ENCODE results near the gene ITSN2. TPM values are rescaled to one million over a fixed set of nuclear protein-coding genes. Genes with fewer than 3 reads are reported as not detected.

The ITSN2 gene
- total and polyA plus RNA-seq, 2 of the 8 experiments (the other 6 are each of a cell fraction or from before 2014, with no cell fraction given): 9.3 to 17.0 TPM

- Histone ChIP-seq H3K18ac (ENCODE audit: extremely low read depth, low read length) (no peak overlapping the region), H3K27ac (ENCODE audit: low read depth, low read length) (no peak overlapping the region), H3K4me1 (replicated peaks in 1 of 4; ENCODE audit: control insufficient read depth in 3 of 4, insufficient read depth in 4 of 4, low read length in 3 of 4) (no peaks in the 10 kb centered on the region; a peak in 1 of 7 replicates), H3K56ac (replicated peaks; ENCODE audit: insufficient read length, low read depth, low read length) (no peak overlapping the region), H3K14ac (ENCODE audit: insufficient read length) (no peak overlapping the region), H3K36me3 (ENCODE audit: control insufficient read depth in 2 of 4, insufficient read depth in 4 of 4, low read length in 3 of 4) (no peaks in the 10 kb centered on the region), H2BK15ac (ENCODE audit: low read length) (no peak overlapping the region), H4K5ac (ENCODE audit: insufficient read length, low read depth, low read length) (no peak overlapping the region), H3K4ac (replicated peaks; ENCODE audit: insufficient read length, low read depth, low read length) (no peak overlapping the region), H3K79me2 (ENCODE audit: control insufficient read depth in 1 of 2, insufficient read depth in 2 of 2, low read length in 2 of 2) (no peaks in the 10 kb centered on the region), H3K27me3 (replicated peaks in 1 of 4; ENCODE audit: control insufficient read depth in 3 of 4, extremely low read depth in 1 of 4, insufficient read depth in 3 of 4, low read length in 3 of 4) (no peaks in the 10 kb centered on the region), H3K79me1 (ENCODE audit: low read depth, low read length) (no peaks in the 10 kb centered on the region), H4K20me1 (replicated peaks in 1 of 2; ENCODE audit: control insufficient read depth in 1 of 2, insufficient read depth in 2 of 2, low read length in 2 of 2) (peaks cover 0 to 2% of the 10 kb centered on the region in 2 experiments), H3K9ac (replicated peaks in 1 of 4; ENCODE audit: extremely low read depth in 1 of 4, low read depth in 3 of 4, low read length in 3 of 4) (no peak overlapping the region), H4K8ac (ENCODE audit: extremely low read depth, insufficient read depth, low read length) (0 out of 2 replicates have a peak overlapping the region, but pooled peaks have one; percentile 31), H2AK5ac (ENCODE audit: low read depth, low read length) (no peak overlapping the region), H2BK120ac (replicated peaks; ENCODE audit: low read depth, low read length) (no peak overlapping the region), H3K4me3 (ENCODE audit: extremely low read depth in 1 of 4, insufficient read depth in 2 of 4, low read depth in 3 of 4, low read length in 4 of 4) (no peak overlapping the region), H3K9me3 (ENCODE audit: insufficient read depth in 2 of 2, low read depth in 1 of 2, low read length in 1 of 2) (no peaks in the 10 kb centered on the region), H4K91ac (replicated peaks; ENCODE audit: insufficient read length, low read length) (no peak overlapping the region), H2BK12ac (ENCODE audit: low read depth, low read length) (no peak overlapping the region), H3K4me2 (ENCODE audit: insufficient read depth in 1 of 2, low read depth in 2 of 2, low read length in 2 of 2) (no peak overlapping the region), H2BK5ac (ENCODE audit: low read depth, low read length) (no peak overlapping the region), H3K23ac (ENCODE audit: insufficient read length) (no peak overlapping the region), H2BK20ac (ENCODE audit: low read length) (no peak overlapping the region), H2AFZ (ENCODE audit: low read length) (no peak overlapping the region), H3K23me2 (ENCODE audit: low read depth, low read length) (no peaks in the 10 kb centered on the region)
- DNase-seq (ENCODE audit: low read depth in 1 of 2, low spot score in 2 of 2) (no peak), FAIRE-seq (no peak)
- CTCF ChIA-PET (ENCODE audit: partially characterized antibody): interaction anchor here (1.3 kb wide), 1 partner anchor 22 kb away, joined by 4 read pairs; no protein-coding TSS in a partner anchor
- WGBS, 2 experiments (ENCODE audit: extremely low coverage in 1 of 2, insufficient coverage in 1 of 2, insufficient read length in 1 of 2, insufficient replicate concordance in 2 of 2, low coverage in 1 of 2, low lambda C conversion rate in 2 of 2, missing lambda C conversion rate in 1 of 2): 83% methylated on average over 5 of the region's 6 CpGs; no CpG with 5 or more reads in 1 of the 2 experiments
- POLR2A ChIA-PET (ENCODE audit: partially characterized antibody): interaction anchor here (0.8 to 1.2 kb wide), 2 partner anchors 12 to 15 kb away, joined by 3 read pairs; no protein-coding TSS in a partner anchor
These were observed 154.1 kb downstream of the ITSN2 start for GRCh38 chr2:24206242-24206641.

All from H1 (cell line).